Upper lobe of left lung (tissue), 4 donors: ENCODE data around the gene SCUBE1.

Source experiments
- CTCF ChIP-seq, 6 experiments: fragments of 450-650 bp in 4 of 6; fragments of 200-600 bp in 2 of 6; sonication (generic) in 2 of 6; IDR thresholded peaks; one replicate each; pipeline ENCODE4 v1.5.1; 2016 to 2019; ENCODE audit warnings: antibody characterized with exemption in 6 of 6
- EP300 ChIP-seq, 4 donors: sonication (generic); formaldehyde crosslinking; IDR thresholded peaks; one replicate each; pipeline ENCODE4 v1.5.1; 2017; ENCODE audit warnings: antibody characterized with exemption in 4 of 4, control low read depth in 2 of 4
- POLR2A ChIP-seq, 4 donors: fragments of 450-650 bp; IDR thresholded peaks; one replicate each; pipeline ENCODE4 v1.5.1; 2016 to 2017; ENCODE audit warnings: antibody characterized with exemption in 4 of 4, mild to moderate bottlenecking in 2 of 4

GRCh38 chr22:43301866-43302265, 41.3 kb downstream of the SCUBE1 start:
- no peak for TF ChIP-seq EP300 (IDR thresholded peaks at IDR 0.05)
- TF ChIP-seq CTCF (IDR thresholded peaks at IDR 0.05) = no peak
- no peak for TF ChIP-seq POLR2A (IDR thresholded peaks at IDR 0.05)
